Upper lobe of left lung (tissue), 6 donors: Measurements from ENCODE around the gene FOXN3. TPM values are rescaled to one million over a fixed set of nuclear protein-coding genes. Genes with fewer than 3 reads are reported as not detected.

Source experiments
- ATAC-seq, 2 donors: fragments of 200-7000 bp; cut with Tn5 transposase; one replicate each; pipeline ENCODE4 v1.9.1; 2022; ENCODE audit warnings: mild to moderate bottlenecking in 2 of 2, moderate library complexity in 2 of 2; ENCODE audit not compliant: low FRiP score in 2 of 2
- DNase-seq, 2 donors: peaks; one replicate each; pipeline ENCODE4 v3.0.0-alpha.2; 2019 to 2020
- H3K27ac ChIP-seq, 4 donors: fragments of 200-600 bp; sonication (generic); one replicate each; pipeline ENCODE4 v1.5.1; 2016 to 2019
- H3K27me3 ChIP-seq, 4 donors: fragments of 200-600 bp; sonication (generic); one replicate each; pipeline ENCODE4 v1.5.1; 2017 to 2019
- H3K36me3 ChIP-seq, 4 donors: fragments of 200-600 bp; sonication (generic); one replicate each; pipeline ENCODE4 v1.5.1; 2016 to 2019
- H3K4me1 ChIP-seq, 4 donors: fragments of 200-600 bp; sonication (generic); one replicate each; pipeline ENCODE4 v1.5.1; 2018 to 2019
- H3K4me3 ChIP-seq, 4 donors: fragments of 200-600 bp; sonication (generic); one replicate each; pipeline ENCODE4 v1.5.1; 2017 to 2019; ENCODE audit warnings: mild to moderate bottlenecking in 2 of 4, moderate library complexity in 1 of 4
- H3K9me3 ChIP-seq, 4 donors: fragments of 200-600 bp; sonication (generic); one replicate each; pipeline ENCODE4 v1.5.1; 2018 to 2019
- CTCF ChIP-seq, 6 experiments: fragments of 450-650 bp in 4 of 6; fragments of 200-600 bp in 2 of 6; sonication (generic) in 2 of 6; IDR thresholded peaks; one replicate each; pipeline ENCODE4 v1.5.1; 2016 to 2019; ENCODE audit warnings: antibody characterized with exemption in 6 of 6
- EP300 ChIP-seq, 4 donors: sonication (generic); formaldehyde crosslinking; IDR thresholded peaks; one replicate each; pipeline ENCODE4 v1.5.1; 2017; ENCODE audit warnings: antibody characterized with exemption in 4 of 4, control low read depth in 2 of 4
- POLR2A ChIP-seq, 4 donors: fragments of 450-650 bp; IDR thresholded peaks; one replicate each; pipeline ENCODE4 v1.5.1; 2016 to 2017; ENCODE audit warnings: antibody characterized with exemption in 4 of 4, mild to moderate bottlenecking in 2 of 4
- POLR2AphosphoS5 ChIP-seq, 2 donors: sonication (generic); formaldehyde crosslinking; IDR thresholded peaks; one replicate each; pipeline ENCODE4 v1.5.1; 2017; ENCODE audit warnings: antibody characterized with exemption in 2 of 2
- WGBS, 2 donors: methylation state at CpG; one replicate each; pipeline ENCODE4 v1.1.5; 2017 to 2018; 5-methylcytosine and 5-hydroxymethylcytosine counted together
- total RNA-seq, 6 donors: library from RNA; depleted of rRNA in 4 of 6; stranded (reverse); fragments of >200 nt in 4 of 6; gene quantifications; one replicate each; pipeline versions ENCODE4 v1.1.0 to v1.2.1, GENCODE V29; 2016 to 2021
- donor health status: DM: no; HTN: no; CAD: no; lungs with moderate emphysema.
- donor health status: DM: no; HTN: yes; CAD: no; lungs with severe emphysema.

The FOXN3 gene
- total RNA-seq, 6 donors from 2014 or later, result 63.4 to 115 (median 77.2) TPM

DNA sequence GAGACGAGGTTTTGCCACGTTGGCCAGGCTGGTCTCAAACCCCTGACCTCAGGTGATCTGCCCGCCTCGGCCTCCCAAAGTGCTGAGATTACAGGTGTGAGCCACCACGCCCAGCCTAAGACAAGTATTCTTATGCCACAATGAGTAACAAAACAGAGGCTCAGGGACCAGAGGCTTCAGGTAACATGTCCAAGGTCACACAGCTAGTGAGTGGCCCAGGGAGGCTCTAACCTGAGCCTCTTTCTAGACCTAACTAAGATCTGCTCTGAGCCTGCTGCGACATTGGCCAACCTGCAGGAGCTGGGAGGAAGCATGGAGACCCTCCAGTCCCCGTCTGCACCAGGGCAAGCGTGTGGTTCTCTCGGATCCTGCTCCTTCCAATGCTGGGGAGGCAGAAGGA lies 77.9 kb downstream of the FOXN3 start:
- no peak overlapping the region for H3K4me3 ChIP-seq
- ATAC-seq, result no peak
- peak overlapping the region in 3 of 4 donors; percentile 41 to 64 (median 61) for H3K27ac ChIP-seq
- 95 to 97% methylated on average over 4 to 9 of the region's 9 CpGs for WGBS, 2 donors
- peaks cover 19 to 34% (median 24%) of the 10 kb centered on the region in 4 donors for H3K4me1 ChIP-seq
- H3K27me3 ChIP-seq, result no peaks in the 10 kb centered on the region
- no peak for DNase-seq
- no peaks in the 10 kb centered on the region for H3K9me3 ChIP-seq
- no peaks in the 10 kb centered on the region for H3K36me3 ChIP-seq
- TF ChIP-seq CTCF (IDR thresholded peaks at IDR 0.05), result no peak
- TF ChIP-seq EP300 (IDR thresholded peaks at IDR 0.05), result no peak
- TF ChIP-seq POLR2AphosphoS5 (IDR thresholded peaks at IDR 0.05), result no peak
- TF ChIP-seq POLR2A (IDR thresholded peaks at IDR 0.05), result no peak

GRCh38 chr14:89336338-89336737 lies 80.7 kb downstream of the FOXN3 start:
- 82 to 84% methylated on average over 3 of the region's 3 CpGs for WGBS, 2 donors
- DNase-seq (no peak), ATAC-seq (no peak)
- H3K4me1 ChIP-seq, result peaks cover 19 to 34% (median 24%) of the 10 kb centered on the region in 4 donors
- H3K36me3 ChIP-seq, result no peaks in the 10 kb centered on the region
- no peak overlapping the region for H3K4me3 ChIP-seq
- H3K27ac ChIP-seq, result no peak overlapping the region
- no peaks in the 10 kb centered on the region for H3K9me3 ChIP-seq
- H3K27me3 ChIP-seq, result no peaks in the 10 kb centered on the region
- TF ChIP-seq EP300 (IDR thresholded peaks at IDR 0.05), result no peak
- TF ChIP-seq POLR2AphosphoS5 (IDR thresholded peaks at IDR 0.05), result no peak
- TF ChIP-seq POLR2A (IDR thresholded peaks at IDR 0.05), result no peak
- no peak for TF ChIP-seq CTCF (IDR thresholded peaks at IDR 0.05)

DNA sequence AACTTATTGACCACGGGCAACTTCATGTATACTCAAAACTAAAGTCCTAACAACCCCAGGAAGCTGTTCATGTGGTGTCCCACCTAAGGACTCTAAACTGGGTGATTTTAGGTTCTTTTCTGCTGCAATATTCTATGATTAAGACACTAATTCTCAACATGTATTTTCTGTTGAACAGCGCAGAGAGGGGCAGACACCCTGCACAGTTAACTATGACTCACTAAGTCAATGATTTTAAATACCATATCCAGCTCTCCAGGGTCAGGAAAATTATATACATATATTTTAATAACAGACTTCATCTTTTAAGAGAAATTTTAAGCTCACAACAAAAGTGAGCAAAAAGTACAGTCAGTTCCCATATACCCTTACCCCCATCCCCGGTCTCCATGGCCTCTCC lies 85.0 kb downstream of the FOXN3 start:
- Histone ChIP-seq H3K36me3 (no peaks in the 10 kb centered on the region), H3K4me3 (no peak overlapping the region), H3K9me3 (no peaks in the 10 kb centered on the region), H3K27me3 (no peaks in the 10 kb centered on the region), H3K27ac (no peak overlapping the region), H3K4me1 (peaks cover 0 to 4% (median under 1%) of the 10 kb centered on the region in 4 donors)
- no peak for DNase-seq
- TF ChIP-seq POLR2AphosphoS5 (IDR thresholded peaks at IDR 0.05) (no peak), EP300 (IDR thresholded peaks at IDR 0.05) (no peak), POLR2A (IDR thresholded peaks at IDR 0.05) (no peak), CTCF (IDR thresholded peaks at IDR 0.05) (no peak)
- WGBS, 2 donors, result 92 to 94% methylated on average over 3 of the region's 3 CpGs
- ATAC-seq, result no peak

- ATAC-seq, result no peak
- no peaks in the 10 kb centered on the region for H3K36me3 ChIP-seq
- 83 to 91% methylated on average over 5 of the region's 5 CpGs for WGBS, 2 donors
Measured at GRCh38 chr14:89331398-89331797, 85.6 kb downstream of the FOXN3 start.

More at GRCh38 chr14:89331398-89331797, 85.6 kb downstream of the FOXN3 start:
- TF ChIP-seq POLR2A (IDR thresholded peaks at IDR 0.05), result no peak
- no peak for TF ChIP-seq POLR2AphosphoS5 (IDR thresholded peaks at IDR 0.05)
- TF ChIP-seq CTCF (IDR thresholded peaks at IDR 0.05), result no peak
- TF ChIP-seq EP300 (IDR thresholded peaks at IDR 0.05), result no peak
- Histone ChIP-seq H3K27ac (no peak overlapping the region), H3K9me3 (no peaks in the 10 kb centered on the region), H3K27me3 (no peaks in the 10 kb centered on the region), H3K4me1 (peaks cover 0 to 4% (median 2%) of the 10 kb centered on the region in 4 donors), H3K4me3 (no peak overlapping the region)
- DNase-seq, result no peak
